Neutrophil (primary cell): ENCODE measurements around the gene ZSCAN26.
"Not testable (repeated sequence)": the region's sequence is repeated elsewhere in the genome, so short reads cannot be mapped to it uniquely, and the experiment has no call there.

Experiments used
- H3K27ac ChIP-seq: fragments of 200-600 bp; sonication (generic); 2 replicates; pipeline ENCODE4 v1.5.1; 2016; ENCODE audit warnings: mild to moderate bottlenecking, moderate library complexity
- H3K27me3 ChIP-seq: fragments of 200-600 bp; sonication (generic); 2 replicates; pipeline ENCODE4 v1.6.0; 2016; ENCODE audit warnings: mild to moderate bottlenecking
- H3K36me3 ChIP-seq: fragments of 200-600 bp; sonication (generic); 2 replicates; pipeline ENCODE4 v1.5.1; 2017
- H3K4me1 ChIP-seq, 2 experiments: fragments of 200-600 bp in 1 of 2; sonication (generic) in 1 of 2; 1 replicate in 1 of 2; 2 replicates in 1 of 2; pipeline versions ENCODE4 v1.5.1 to v1.6.1; 2013 to 2016; ENCODE audit warnings: low read depth in 1 of 2, low read length in 1 of 2, mild to moderate bottlenecking in 1 of 2, moderate library complexity in 1 of 2; ENCODE audit not compliant: control insufficient read depth in 1 of 2, insufficient read depth in 1 of 2
- H3K4me3 ChIP-seq, 2 experiments: fragments of 200-600 bp in 1 of 2; sonication (generic) in 1 of 2; 1 replicate in 1 of 2; 2 replicates in 1 of 2; pipeline ENCODE4 v1.5.1; 2013 to 2016; ENCODE audit warnings: low read depth in 1 of 2, low read length in 1 of 2, mild to moderate bottlenecking in 1 of 2, moderate library complexity in 1 of 2
- H3K9me3 ChIP-seq: fragments of 200-600 bp; sonication (generic); 2 replicates; pipeline ENCODE4 v1.5.1; 2016
- CTCF ChIP-seq: fragments of 200-600 bp; sonication (generic); IDR thresholded peaks from 2 replicates; pipeline ENCODE4 v1.5.1; 2016; ENCODE audit warnings: antibody characterized with exemption

ZSCAN26 gene

GRCh38 chr6:28311139-28311823 is 44.3 kb downstream of the ZSCAN26 start:
- TF ChIP-seq CTCF = no peak
- Histone ChIP-seq H3K27ac (no peak overlapping the region), H3K9me3 (no peaks in the 10 kb centered on the region), H3K36me3 (no peaks in the 10 kb centered on the region), H3K4me1 (no peaks in the 10 kb centered on the region), H3K27me3 (no peaks in the 10 kb centered on the region), H3K4me3 (no peak overlapping the region)

GRCh38 chr6:28312939-28313338 is 46.0 kb downstream of the ZSCAN26 start:
- no peaks in the 10 kb centered on the region for H3K36me3 ChIP-seq
- no peak for TF ChIP-seq CTCF

GRCh38 chr6:28315628-28316027 is 48.7 kb downstream of the ZSCAN26 start:
- no peaks in the 10 kb centered on the region for H3K27me3 ChIP-seq
- no peaks in the 10 kb centered on the region for H3K36me3 ChIP-seq
- no peaks in the 10 kb centered on the region for H3K4me1 ChIP-seq
- H3K4me3 ChIP-seq = no peak overlapping the region
- H3K27ac ChIP-seq = no peak overlapping the region
- no peaks in the 10 kb centered on the region for H3K9me3 ChIP-seq
- no peak for TF ChIP-seq CTCF

More at GRCh38 chr6:28312939-28313338, 46.0 kb downstream of the ZSCAN26 start:
- Histone ChIP-seq H3K9me3 (no peaks in the 10 kb centered on the region), H3K27me3 (no peaks in the 10 kb centered on the region), H3K27ac (no peak overlapping the region), H3K4me3 (no peak overlapping the region), H3K4me1 (no peaks in the 10 kb centered on the region)

GRCh38 chr6:28317866-28318265 is 50.9 kb downstream of the ZSCAN26 start:
- not testable (repeated sequence) for H3K4me1 ChIP-seq, H3K27ac ChIP-seq, H3K4me3 ChIP-seq, H3K36me3 ChIP-seq, H3K27me3 ChIP-seq, H3K9me3 ChIP-seq

- no peak for TF ChIP-seq CTCF
- no peaks in the 10 kb centered on the region for H3K36me3 ChIP-seq
- peaks cover 11% of the 10 kb centered on the region for H3K9me3 ChIP-seq
- no peak overlapping the region for H3K27ac ChIP-seq
- no peaks in the 10 kb centered on the region for H3K4me1 ChIP-seq
- H3K4me3 ChIP-seq = no peak overlapping the region
- no peaks in the 10 kb centered on the region for H3K27me3 ChIP-seq
Measured at GRCh38 chr6:28322661-28323060, 55.7 kb downstream of the ZSCAN26 start.

- no peak overlapping the region for H3K4me3 ChIP-seq
- H3K36me3 ChIP-seq = no peaks in the 10 kb centered on the region
- H3K27ac ChIP-seq = no peak overlapping the region
- peaks cover 11% of the 10 kb centered on the region for H3K9me3 ChIP-seq
- no peaks in the 10 kb centered on the region for H3K4me1 ChIP-seq
- H3K27me3 ChIP-seq = no peaks in the 10 kb centered on the region
- TF ChIP-seq CTCF = no peak
Measured at GRCh38 chr6:28323813-28324424, 57.0 kb downstream of the ZSCAN26 start.
